ENCODE measurements around the gene GRAMD1A.

Gene GRAMD1A

DNA sequence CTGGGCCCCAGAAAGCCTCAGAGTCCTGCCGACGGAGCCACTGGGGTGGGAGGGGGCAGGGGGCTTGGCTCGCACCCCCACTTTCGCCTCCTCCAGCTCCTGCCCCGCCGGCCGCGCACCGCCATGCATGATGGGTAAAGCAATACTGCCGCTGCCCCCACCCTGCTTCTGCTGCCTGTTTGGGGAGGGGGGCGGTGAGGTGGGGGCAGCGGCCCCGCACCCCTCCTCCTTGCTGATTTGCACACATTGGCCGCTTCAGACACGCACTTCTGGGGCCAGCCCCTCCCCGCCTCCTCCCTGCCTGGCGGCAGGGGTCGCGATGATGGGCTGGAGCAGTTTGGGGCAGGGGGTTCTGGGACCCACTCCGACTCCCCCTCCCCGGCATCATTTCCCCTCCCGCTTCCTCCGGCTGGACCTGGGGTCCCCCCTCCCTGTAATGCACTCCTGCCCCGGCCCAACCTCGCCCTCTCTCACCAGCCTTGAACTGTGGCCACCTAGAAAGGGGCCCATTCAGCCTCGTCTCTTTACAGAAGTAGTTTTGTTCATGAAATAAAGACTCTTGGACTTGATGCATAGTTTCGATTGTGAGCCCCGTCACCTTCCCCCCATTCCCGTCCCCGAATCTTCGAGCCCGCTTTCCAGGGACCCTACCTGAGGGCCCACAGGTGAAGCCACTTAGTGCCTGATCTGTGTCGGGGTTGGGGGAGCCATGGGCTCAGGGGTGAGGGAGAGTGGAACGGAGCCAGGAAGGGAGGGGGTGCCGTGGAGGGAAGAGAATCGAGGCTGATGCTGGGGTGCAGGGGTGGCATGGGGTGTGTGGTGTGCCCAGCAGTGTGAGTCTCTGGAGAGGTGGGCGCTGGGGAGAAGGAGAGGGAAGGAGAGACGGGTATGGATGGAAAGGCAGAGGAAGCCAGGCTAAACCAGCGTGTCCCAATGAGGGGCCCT, 40.0 kb downstream of the GRAMD1A start:
- in situ Hi-C loops (cut with HindIII; ENCODE audit: low sequenced_read_pairs): no loop called here
- H3K4me3 ChIP-seq (ENCODE audit: low read depth, low read length): no peak overlapping the region
- DNase-seq (ENCODE audit: low read depth): no peak
- TF ChIP-seq, protein P1, sequence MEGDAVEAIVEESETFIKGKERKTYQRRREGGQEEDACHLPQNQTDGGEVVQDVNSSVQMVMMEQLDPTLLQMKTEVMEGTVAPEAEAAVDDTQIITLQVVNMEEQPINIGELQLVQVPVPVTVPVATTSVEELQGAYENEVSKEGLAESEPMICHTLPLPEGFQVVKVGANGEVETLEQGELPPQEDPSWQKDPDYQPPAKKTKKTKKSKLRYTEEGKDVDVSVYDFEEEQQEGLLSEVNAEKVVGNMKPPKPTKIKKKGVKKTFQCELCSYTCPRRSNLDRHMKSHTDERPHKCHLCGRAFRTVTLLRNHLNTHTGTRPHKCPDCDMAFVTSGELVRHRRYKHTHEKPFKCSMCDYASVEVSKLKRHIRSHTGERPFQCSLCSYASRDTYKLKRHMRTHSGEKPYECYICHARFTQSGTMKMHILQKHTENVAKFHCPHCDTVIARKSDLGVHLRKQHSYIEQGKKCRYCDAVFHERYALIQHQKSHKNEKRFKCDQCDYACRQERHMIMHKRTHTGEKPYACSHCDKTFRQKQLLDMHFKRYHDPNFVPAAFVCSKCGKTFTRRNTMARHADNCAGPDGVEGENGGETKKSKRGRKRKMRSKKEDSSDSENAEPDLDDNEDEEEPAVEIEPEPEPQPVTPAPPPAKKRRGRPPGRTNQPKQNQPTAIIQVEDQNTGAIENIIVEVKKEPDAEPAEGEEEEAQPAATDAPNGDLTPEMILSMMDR (IDR thresholded peaks at IDR 0.05; ENCODE audit: low read depth, low read length, missing control alignments): no peak

DNA sequence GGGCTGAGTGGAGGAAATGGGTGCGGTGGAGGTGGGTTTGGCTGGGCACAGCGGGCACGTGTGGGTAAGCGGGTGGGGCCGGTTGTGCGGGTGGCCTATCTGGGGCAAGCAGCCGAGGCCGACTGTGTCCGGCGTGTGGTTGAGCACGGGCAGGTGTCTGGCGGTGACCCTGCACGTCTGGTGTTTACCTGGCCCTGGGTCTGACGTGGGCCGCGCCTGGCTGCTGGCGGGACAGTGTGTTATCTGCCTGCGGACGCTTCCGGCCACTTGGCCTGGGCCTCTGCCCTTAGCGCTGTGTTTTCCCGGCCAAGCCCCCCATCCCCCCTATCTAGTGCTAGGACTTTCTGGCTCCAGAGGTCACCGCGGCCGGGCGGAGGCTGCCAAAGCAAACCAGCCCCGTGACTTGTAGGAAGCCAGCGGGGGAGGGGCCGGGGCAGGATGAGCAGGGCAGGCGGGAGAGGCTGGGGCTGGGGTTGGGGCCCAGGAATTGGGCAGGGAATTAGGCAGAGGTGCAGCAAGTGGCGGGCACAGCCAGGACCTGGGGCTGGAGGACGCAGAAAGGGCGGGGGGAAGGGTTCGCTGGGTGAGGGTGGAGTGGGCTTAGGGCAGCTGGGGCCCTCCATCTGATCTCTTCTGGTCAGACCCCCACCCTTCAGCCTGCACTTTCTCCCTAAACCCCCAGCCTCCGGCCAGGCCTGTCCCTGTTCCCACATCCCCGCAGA, 40.9 kb downstream of the GRAMD1A start:
- H3K4me3 ChIP-seq (ENCODE audit: low read depth, low read length): no peak overlapping the region
- TF ChIP-seq, protein P1 (IDR thresholded peaks at IDR 0.05; ENCODE audit: low read depth, low read length, missing control alignments): no peak
- in situ Hi-C loops (cut with HindIII; ENCODE audit: low sequenced_read_pairs): no loop called here

DNA sequence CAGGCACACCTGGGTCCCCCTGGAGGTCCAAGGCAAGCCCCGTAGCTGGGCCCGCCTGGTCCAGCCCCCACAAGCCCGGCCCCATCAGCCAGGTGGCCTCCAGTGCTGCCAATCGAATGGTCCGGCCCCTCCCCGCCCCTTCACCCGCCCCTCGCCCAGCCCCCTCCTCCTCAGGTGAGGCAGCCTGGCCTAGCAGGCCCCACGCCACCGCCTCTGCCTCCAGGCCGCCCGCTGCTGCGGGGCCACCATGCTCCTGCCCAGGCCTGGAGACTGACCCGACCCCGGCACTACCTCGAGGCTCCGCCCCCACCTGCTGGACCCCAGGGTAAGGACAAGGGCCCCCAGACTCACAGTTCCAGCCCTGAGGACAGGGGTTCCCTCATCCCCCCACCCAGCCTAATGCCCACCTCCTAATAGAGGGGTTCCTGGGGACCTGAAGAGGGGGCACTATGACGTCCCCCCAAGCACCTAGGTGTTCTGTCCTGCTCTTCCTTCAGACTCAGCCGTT, 41.5 kb downstream of the GRAMD1A start, which contains the start of gene HPN:
Gene HPN, plus strand, starts transcription at position 174 of the 508 bp plus-strand sequence. CDS start 786 bp downstream, outside the sequence.
- in situ Hi-C loops (cut with HindIII; ENCODE audit: low sequenced_read_pairs): no loop called here
- DNase-seq (ENCODE audit: low read depth): no peak
- no peak within 1 kb of the TSS for H3K4me3 ChIP-seq (ENCODE audit: low read depth, low read length)
- TF ChIP-seq, protein P1 (IDR thresholded peaks at IDR 0.05; ENCODE audit: low read depth, low read length, missing control alignments): no peak

More for the DNA sequence above, 40.9 kb downstream of the GRAMD1A start:
- DNase-seq (ENCODE audit: low read depth): no peak

DNA sequence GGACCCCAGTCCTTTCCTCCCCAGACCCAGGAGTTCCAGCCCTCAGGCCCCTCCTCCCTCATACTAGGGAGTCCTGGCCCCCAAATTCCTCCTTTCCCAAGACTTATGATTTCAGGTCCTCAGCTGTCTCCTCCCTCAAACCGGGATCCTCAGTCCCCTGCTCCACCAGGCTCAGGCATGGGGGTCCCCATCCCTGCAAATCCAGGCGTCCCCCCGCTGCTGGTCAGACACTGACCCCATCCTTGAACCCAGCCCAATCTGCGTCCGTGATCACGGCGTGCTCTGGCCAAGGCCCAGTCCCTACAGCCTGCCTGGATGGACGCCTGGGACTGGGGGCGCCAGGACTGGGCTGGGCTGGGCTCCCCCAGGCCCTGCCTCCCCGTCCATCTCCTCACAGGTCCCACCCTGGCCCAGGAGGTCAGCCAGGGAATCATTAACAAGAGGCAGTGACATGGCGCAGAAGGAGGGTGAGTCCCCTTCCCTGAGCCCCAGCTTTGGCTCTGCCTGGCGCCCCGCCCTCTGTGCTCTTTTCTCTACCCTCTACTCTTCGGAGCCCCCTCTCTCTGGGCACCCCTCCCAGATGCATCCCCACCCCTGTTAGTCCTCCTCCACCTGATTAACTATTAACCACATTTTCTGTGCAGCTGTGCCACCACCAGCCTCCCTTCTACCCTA, 42.1 kb downstream of the GRAMD1A start:
- TF ChIP-seq, protein P1 (IDR thresholded peaks at IDR 0.05; ENCODE audit: low read depth, low read length, missing control alignments): no peak
- no peak overlapping the region for H3K4me3 ChIP-seq (ENCODE audit: low read depth, low read length)
- no peak for DNase-seq (ENCODE audit: low read depth)
- in situ Hi-C loops (cut with HindIII; ENCODE audit: low sequenced_read_pairs): no loop called here

DNA sequence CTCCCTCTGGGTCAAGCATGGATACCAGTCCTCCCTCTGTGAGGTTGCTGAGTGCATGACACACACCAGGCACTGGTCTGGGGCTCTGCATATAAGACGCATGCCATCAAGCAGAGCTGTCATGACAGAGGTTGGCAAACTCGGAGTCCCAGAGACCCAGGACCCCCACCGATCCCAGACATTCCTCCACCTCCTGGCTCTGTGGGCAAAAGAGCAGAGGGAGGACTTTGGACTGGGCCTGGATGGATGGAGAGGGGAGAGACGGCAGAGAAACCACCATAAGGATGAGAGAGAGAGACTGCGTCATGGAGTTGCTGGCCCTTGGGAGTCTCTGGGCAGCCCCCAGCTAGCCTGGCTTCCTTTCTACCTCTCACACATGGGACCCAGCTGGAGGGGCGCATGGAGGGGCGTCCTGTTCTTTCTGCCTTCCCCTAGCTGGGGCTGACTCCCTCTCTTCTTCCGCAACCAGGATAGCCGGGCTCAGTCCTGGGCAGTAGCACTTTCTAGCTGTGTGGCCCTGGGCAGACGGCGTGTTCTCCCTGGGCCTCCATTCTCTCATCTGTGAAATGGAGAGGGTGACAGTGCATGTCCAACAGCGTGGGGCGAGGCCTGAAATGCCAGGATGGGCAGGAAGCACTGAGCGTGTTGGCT, 43.0 kb downstream of the GRAMD1A start:
- TF ChIP-seq, protein P1 (IDR thresholded peaks at IDR 0.05; ENCODE audit: low read depth, low read length, missing control alignments): no peak

More for the DNA sequence above, 43.0 kb downstream of the GRAMD1A start:
- H3K4me3 ChIP-seq (ENCODE audit: low read depth, low read length): no peak overlapping the region
- no peak for DNase-seq (ENCODE audit: low read depth)
- in situ Hi-C loops (cut with HindIII; ENCODE audit: low sequenced_read_pairs): no loop called here
